HG02623 (cell line): ENCODE measurements around the gene PLA2G7.

Source experiments
- ATAC-seq: cut with Tn5 transposase; IDR thresholded peaks from one replicate; pipeline ENCODE4 v1.9.1; 2021; ENCODE audit warnings: moderate library complexity; ENCODE audit not compliant: unreplicated experiment

Gene PLA2G7

DNA sequence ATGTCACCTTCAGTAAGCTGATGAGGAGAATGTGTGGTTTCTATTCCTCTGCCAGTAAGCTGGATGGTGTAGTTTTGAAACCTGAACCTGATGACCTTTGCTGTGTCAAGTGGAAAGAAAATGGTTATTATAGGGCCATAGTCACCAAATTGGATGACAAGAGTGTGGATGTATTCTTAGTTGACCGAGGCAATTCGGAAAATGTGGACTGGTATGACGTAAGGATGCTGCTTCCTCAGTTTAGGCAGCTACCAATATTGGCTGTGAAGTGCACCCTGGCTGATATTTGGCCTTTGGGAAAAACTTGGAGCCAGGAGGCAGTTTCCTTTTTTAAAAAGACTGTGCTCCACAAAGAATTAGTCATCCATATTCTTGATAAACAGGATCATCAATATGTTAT is 45.5 kb downstream of the PLA2G7 start:
- ATAC-seq, result no peak

DNA sequence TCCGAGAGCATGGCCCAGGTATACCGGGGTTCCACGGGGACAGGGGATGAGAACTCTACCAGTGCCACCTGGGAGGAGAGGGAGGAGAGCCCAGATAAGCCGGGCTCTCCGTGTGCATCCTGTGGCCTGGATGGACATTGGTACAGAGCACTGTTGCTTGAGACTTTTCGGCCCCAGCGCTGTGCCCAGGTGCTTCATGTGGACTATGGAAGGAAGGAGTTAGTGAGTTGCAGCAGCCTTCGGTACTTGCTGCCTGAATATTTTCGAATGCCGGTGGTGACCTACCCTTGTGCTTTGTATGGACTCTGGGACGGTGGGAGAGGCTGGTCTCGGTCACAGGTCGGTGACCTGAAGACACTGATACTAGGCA is 46.2 kb downstream of the PLA2G7 start:
- ATAC-seq, result no peak

DNA sequence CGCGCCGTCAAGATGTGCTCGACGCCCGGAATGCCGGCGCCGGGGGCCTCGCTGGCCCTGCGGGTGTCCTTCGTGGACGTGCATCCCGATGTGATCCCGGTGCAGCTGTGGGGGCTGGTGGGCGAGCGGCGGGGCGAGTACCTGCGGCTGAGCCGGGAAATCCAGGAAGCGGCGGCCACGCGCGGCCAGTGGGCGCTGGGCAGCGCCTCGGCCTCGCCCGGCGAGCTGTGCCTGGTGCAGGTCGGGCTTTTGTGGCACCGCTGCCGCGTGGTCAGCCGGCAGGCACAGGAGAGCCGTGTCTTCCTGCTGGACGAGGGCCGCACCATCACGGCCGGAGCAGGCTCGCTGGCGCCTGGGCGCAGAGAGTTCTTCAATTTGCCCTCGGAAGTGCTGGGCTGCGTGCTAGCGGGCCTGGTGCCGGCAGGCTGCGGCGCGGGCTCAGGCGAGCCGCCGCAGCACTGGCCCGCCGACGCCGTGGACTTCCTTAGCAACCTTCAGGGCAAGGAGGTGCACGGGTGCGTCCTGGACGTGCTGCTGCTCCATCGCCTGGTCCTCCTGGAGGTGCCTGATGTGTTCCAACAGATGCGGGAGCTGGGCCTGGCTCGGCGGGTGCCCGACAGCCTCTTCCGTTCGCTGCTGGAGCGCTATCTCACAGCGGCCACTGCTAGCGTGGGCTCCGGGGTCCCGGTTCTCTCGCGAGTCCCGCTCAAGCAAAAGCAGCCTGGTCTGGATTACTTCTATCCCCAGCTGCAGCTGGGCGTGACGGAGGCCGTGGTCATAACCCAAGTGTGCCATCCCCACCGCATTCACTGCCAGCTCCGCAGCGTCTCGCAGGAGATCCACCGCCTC is 46.8 kb downstream of the PLA2G7 start:
- ATAC-seq, result no peak

DNA sequence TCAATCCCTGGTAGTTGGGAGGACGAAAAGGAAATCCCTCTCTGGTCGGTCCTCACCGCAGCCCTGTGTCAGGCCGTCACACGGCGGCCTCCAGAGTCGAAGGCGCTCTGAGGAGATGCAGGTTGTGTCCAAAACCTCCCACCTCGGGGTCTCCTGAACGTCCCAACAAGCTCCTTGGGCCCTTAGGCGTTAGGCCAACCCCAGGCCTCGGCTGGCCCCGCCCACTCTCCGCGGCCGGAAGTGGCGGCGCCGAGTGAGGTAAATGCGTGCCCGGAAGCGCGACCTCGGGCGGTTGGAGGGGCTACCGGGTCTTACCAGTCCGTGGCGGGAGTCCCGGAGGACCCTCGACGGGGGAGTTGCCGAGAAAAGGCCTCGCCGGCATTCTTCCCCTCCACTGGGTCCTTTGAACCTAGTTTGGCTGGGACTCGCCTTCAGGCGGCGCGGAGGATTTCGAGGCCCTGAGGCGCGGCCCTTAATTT is 47.5 kb downstream of the PLA2G7 start, which contains the start of gene TDRD6:
TSS of gene TDRD6 (plus strand) at position 267 of the 479 bp plus-strand sequence. CDS start 244 bp downstream, outside the sequence.
- ATAC-seq, result no peak

DNA sequence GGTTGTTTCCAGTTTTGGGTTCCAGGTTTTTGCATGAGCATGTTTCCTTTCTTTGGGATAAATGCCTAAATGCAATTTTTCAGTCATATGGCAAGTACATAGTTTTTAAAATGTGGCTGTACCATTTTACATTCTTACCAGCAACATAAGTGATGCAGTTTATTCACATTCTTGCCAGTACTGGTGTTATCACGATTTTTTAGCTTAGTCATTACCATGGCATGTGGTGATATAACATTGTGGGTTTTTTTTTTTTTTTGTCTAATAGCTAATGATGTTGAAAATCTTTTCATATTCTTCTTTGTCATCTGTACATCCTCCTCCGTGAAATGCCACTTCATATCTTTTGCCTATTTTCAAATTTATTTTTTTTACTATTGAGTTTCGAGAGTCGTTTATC is 50.4 kb downstream of the PLA2G7 start:
- no peak for ATAC-seq

DNA sequence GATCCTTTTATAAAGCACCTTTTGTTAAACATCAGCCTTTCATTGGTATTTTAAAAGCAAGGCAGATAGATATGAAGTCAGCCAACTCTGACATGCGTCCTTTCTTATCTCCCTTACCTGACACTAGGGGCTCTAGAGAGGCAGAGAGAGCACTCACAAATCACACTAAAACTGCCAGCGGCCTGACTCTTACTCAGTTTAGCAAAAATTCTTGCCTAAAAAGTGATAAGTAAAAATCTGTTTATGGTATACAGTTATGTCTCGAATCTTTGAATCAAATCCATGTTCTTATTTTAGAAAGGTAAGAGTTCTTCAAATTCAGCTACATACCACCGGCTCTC is 57.9 kb downstream of the PLA2G7 start:
- ATAC-seq, result no peak

DNA sequence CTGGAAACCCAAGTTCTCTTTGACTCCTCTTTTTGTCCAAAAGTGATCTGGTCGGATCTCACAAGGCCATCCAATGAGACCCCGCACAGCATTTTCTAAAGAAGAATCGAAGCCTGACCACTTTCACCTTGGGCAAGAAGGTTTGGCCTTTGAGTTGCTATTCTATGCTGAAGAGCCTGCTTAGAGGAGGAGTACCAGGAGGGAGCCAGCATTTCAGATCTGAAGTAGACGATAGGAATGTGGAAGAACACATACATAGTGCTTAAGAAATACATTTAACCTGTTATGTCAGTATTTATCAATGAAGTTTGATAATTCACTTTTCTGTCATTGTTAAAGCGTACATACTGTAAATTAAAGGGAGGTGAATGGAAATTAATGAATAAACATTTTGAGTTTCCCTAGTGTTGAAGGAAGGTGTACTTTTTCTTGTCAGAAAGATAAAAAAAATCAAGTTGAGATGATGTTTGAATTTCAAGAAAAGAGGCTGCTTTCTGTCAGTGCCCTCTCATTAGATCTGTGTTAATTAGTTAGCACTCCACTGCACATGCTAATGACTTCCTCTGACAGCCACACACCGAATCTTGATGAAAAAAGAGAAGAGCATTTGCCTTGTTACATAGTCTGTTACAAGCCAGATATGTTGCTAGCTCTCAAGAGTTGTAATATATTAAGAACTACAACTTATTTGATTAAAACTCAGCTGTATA is 58.4 kb downstream of the PLA2G7 start:
- ATAC-seq, result no peak

DNA sequence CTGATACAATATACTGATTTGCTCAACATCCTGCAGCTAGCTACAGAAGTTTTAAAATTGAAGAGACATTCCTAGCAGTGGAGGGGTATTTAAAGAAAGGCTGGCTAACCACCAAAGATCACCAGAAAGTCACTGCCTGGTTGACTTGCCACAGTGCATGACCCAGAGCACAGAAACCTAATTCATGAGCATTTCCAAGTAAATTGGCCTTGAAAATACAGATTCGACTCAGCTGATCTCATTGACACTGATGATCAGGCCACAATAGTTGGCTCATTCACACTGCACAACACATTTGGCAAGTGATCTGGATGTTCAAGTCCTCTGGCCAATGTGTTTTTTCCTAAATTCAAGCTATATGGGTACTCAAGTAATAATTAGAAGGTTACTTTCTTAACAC is 60.8 kb downstream of the PLA2G7 start:
- ATAC-seq, result no peak

DNA sequence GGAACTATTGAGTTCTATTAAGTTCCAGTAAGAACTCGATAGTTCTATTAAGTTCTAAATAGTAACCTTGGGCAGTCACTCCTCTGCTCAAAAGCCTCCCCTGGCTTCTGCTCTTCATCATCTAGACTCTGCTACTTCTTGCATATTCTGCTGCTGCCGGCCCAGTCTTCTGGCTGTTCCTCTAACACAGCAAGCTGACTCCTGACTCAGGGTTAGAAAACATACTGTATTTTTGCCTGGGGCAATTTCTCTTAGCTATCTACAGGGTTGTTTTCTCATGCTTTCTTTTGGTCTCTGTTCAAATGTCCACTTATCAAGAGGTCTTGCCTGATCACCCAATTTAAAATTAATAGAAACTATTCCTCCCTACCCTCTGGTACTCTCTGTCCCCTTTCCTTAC is 67.8 kb downstream of the PLA2G7 start:
- ATAC-seq, result no peak

DNA sequence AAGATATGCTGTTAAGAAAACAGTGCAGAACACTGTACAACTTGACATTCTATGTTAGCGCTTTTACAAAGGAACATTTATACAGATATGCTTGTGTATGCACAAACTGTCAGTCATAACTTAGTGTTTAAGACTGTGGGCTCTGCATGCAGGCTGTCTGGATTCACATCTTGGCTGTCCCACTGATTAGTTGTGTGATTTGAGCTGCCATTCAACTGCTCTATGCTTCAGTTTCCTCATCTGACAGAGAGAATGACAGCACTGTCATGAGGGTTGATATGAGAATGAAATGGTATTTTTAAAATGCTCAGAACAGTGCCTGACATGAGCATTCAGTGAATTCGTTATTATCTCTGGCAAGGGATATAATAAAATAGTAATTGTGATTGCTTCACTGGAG is 73.7 kb downstream of the PLA2G7 start:
- ATAC-seq, result no peak

DNA sequence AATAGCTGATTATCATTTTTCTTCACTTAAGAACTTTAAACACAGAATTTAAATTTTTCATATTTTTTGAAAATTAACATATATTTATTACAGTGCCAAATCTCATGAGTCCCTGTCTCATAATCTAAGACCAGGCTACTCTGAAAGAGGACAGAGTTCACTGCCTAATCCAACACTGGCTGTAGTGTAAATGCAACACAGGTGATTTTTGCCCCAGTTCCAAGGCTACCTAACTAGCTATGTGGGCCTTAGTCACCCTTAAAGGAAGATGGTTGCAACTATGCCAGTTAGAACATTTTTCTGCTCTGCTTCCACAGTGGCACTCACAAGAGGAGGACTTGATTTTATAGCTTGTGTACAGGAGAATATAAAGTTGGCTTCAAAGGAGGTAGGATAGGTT is 77.5 kb downstream of the PLA2G7 start:
- ATAC-seq, result no peak

DNA sequence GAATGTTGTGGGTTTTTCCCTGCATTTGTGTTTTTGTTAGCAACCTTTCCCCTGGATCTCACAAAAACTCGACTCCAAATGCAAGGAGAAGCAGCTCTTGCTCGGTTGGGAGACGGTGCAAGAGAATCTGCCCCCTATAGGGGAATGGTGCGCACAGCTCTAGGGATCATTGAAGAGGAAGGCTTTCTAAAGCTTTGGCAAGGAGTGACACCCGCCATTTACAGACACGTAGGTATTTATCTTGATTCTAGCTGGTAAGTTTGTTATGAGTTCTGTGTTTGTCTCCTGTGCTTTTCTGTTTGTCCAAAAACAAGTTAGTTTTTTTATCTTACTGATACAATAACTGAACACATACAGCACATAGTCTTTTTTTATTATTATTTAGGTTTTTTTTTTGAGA is 79.4 kb downstream of the PLA2G7 start:
- no peak for ATAC-seq
